GM12872 (cell line): ENCODE data around the gene TNRC6C.

Experiments
- CTCF ChIP-seq: IDR thresholded peaks from 3 replicates; pipeline ENCODE4 v1.5.1; 2011; ENCODE audit warnings: low read depth, mild to moderate bottlenecking, low read length, moderate library complexity; ENCODE audit not compliant: insufficient read depth

Gene TNRC6C

GRCh38 chr17:78133971-78134898 lies 175.7 kb downstream of the TNRC6C start:
- TF ChIP-seq CTCF: peak; percentile 84

GRCh38 chr17:78134899-78135385 lies 176.4 kb downstream of the TNRC6C start:
- no peak for TF ChIP-seq CTCF

- TF ChIP-seq CTCF: no peak
Measured at GRCh38 chr17:78135858-78136500, 177.5 kb downstream of the TNRC6C start.

GRCh38 chr17:78137392-78138203 lies 179.1 kb downstream of the TNRC6C start:
- TF ChIP-seq CTCF: peak; percentile 83

GRCh38 chr17:78138204-78139060 lies 179.9 kb downstream of the TNRC6C start:
- no peak for TF ChIP-seq CTCF

- TF ChIP-seq CTCF: no peak
Measured at GRCh38 chr17:78140169-78141051, 181.9 kb downstream of the TNRC6C start.
